ENCODE measurements around the gene CAVIN1.
A peak's percentile ranks its signal among the peaks of the same experiment; 100 is the strongest.
"Not testable (repeated sequence)": the region's sequence is repeated elsewhere in the genome, so short reads cannot be mapped to it uniquely, and the experiment has no call there.

Gene CAVIN1

DNA sequence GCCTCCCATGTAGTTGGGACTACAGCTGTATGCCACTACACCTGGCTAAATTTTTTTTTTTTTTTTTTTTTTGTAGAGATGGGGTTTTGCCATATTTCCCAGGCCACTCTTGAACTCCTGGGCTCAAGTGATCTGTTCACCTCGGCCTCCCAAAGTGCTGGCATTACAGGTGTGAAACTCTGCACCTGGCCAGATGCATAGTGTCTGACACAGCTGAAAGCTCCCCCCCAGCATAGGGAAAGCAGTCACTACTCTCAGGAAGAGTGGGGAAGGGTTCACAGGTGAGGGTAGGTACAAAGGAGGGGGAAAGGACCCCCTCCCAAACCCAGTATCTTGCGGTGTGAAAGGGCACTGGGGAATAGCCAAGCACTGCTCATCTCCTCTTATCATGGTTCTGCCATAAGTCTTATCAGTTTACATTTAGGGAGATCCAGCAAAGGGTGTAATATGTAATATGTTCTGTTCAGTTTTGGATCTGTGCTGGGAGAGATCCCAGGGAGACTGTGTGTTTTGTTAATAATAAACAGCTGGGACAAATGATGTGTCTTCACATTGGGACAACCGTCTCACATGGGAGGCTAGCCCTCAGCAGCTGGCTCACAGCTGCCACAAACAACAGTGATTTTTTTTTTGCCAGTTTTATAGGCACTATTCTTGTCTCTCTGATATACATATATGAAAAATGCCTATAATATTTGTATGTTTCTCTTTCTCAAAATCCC is 6.8 kb upstream of the CAVIN1 start:
- DNase-seq (ENCODE audit: low read depth): no peak

GRCh38 chr17:42428141-42428944 is 5.3 kb upstream of the CAVIN1 start:
- DNase-seq (ENCODE audit: low read depth): peak; percentile 82

- DNase-seq (ENCODE audit: low read depth): no peak
Observed at GRCh38 chr17:42424991-42425610, 2.0 kb upstream of the CAVIN1 start.

- DNase-seq (ENCODE audit: low read depth): no peak
Observed at GRCh38 chr17:42423766-42424165, 710 bp upstream of the CAVIN1 start.

- DNase-seq (ENCODE audit: low read depth): no peak
Observed at GRCh38 chr17:42422412-42422957, 571 bp downstream of the CAVIN1 start.

DNA sequence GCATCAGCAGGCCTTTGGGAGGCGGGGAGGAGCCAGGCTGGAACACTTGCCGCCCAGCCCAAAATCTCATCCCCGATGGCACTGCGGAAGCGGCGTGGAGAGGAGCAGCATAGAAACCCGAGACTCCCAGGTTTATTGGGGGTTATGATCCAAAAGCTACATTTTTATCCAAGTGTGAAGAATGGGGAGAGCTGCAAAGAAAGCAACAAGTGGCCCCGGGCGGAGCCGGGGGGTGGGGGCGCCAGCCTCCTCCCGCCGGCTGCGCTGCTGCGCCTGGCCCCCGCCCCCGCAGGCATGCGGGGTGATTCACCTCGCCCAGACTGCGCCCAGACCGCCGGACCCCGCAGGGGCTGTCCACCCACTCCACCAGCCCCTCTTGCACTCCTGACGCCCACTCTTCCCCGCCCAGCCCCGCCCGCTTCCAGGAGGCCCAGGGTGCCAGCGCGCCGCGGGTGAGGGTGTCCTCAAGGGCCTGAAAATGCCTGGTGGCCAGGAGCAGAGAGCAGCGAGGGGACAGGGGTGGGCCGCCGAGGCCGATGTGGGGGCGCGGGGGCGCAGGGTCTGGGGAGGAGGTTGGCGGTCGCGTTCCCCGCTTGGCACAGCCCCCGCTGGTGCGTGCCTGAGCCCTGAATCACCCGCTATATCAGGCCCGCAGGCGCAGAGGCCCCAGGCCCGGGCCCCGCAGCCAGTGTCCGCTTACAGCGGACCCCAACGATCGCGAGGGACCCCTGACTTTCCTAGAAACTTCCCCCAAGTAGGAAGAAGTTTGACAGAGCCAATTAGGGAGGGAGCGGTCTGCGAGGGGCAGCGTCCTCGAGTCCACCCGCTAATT is 1.3 kb downstream of the CAVIN1 start:
- no peak for DNase-seq (ENCODE audit: low read depth)

GRCh38 chr17:42421136-42421506 is 1.9 kb downstream of the CAVIN1 start:
- DNase-seq (ENCODE audit: low read depth): no peak

DNA sequence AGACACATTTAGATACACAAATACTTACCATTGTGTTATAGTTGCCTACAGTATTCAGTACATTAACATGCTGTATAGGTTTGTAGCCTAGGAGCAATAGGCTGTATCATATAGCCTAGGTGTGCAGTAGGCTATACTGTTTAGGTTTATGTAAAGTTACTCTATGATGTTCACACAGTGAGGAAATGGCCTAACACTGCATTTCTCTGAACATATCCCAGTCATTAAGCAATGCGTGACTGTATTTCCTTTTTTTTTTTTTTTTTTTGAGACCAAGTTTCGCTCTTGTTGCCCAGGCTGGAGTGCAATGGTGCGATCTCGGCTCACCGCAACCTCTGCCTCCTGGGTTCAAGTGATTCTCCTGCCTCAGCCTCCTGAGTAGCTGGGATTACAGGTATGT is 5.1 kb downstream of the CAVIN1 start:
- DNase-seq (ENCODE audit: low read depth): not testable (repeated sequence)

DNA sequence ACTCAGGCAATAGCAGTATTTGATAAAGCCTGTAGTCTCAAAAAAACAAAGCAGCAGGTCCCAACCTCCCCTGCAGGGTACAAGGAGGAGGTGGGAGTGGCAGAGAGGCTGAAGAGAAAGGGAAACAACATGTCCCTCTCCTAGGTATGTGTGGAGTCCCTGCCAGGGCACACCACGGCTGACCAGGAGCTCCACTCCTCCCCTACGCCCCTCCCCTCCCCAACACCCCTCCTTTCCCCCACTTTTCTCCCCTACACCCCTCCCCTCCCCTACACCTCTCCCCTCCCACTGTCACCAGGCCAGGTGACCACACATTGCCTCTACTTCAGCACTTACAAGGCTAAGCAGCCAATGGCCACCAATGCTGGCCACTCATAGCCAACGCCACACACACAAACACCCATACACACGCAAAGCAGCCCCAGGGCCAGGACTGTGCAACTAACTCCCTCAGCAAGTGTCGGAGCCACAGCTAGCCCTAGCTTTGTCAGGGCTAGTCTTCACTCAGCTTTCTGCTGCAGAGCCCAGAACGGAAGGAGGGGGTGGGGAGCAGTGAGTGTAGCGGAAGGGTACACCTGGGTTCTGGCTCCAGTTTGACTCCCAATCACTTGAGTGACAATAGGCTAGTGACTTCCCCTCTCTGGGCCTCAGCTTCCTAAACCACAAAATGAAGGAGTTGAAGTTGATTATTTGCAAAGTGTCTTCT is 8.2 kb downstream of the CAVIN1 start:
- no peak for DNase-seq (ENCODE audit: low read depth)

DNA sequence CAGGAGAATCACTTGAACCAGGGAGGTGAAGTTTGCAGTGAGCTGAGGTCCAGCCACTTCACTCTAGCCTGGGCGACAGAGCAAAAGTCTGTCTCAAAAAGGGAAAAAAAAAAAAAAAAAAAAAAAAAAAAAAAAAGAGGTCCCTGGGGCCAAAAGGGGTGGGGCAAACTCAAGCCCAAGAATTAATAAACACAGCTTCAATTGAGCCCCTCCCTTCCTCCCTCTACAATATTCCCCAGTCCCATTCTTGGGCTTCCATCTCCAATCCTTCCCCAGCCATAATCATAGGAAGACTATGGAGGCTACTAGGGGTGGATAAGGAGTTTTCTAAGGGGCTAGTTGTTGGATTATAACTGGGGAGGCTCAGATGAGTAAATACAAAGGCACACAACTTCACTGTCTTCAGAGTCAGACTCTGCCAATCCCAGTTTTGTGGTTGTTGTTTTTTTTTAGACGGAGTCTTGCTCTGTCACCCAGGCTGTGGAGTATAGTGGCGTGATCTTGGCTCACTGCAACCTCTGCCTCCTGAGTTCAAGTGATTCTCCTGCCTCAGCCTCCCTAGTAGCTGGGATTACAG is 9.5 kb downstream of the CAVIN1 start:
- no peak for DNase-seq (ENCODE audit: low read depth)

- no peak for DNase-seq (ENCODE audit: low read depth)
Observed at GRCh38 chr17:42411905-42412679, 11.0 kb downstream of the CAVIN1 start.

- no peak for DNase-seq (ENCODE audit: low read depth)
Observed at GRCh38 chr17:42411361-42411760, 11.7 kb downstream of the CAVIN1 start.

DNA sequence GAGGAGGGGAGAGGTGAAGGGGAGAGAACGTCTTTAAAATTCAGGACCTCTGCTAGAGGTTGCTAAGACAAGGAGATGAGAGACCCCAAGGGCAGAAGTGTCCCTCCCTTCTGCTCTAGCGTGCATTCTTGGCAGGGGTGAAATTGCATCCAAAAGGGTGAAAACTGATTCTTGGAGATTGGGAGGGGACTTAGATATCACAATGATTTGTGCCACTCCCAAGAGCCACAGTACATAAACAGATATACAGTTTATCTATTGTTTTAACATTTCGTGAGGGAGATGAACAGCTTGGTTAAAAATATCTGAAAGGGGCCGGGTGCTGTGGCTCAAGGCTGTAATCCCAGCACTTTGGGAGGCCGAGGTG is 12.8 kb downstream of the CAVIN1 start:
- no peak for DNase-seq (ENCODE audit: low read depth)

- no peak for DNase-seq (ENCODE audit: low read depth)
Observed at GRCh38 chr17:42409523-42410318, 13.3 kb downstream of the CAVIN1 start.

DNA sequence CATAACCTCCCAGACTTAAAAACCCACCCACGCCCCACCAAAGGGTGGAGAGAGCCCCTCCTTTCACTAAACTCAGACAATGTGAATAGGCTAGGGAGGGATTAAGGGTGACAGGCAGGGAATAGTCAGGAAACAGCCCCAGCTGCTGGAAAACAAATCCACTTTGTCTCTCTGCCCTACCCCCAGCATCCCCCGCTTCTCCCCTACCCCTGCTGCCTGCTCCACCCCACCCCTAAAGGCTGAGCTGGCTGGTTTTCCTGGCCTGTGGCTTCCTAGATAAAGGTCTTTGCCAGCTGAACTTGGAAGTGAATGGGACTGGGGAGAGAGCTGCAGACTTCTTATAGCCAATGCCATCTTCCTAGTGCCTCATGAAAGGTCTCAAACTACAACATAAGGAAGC is 15.0 kb downstream of the CAVIN1 start:
- no peak for DNase-seq (ENCODE audit: low read depth)

DNA sequence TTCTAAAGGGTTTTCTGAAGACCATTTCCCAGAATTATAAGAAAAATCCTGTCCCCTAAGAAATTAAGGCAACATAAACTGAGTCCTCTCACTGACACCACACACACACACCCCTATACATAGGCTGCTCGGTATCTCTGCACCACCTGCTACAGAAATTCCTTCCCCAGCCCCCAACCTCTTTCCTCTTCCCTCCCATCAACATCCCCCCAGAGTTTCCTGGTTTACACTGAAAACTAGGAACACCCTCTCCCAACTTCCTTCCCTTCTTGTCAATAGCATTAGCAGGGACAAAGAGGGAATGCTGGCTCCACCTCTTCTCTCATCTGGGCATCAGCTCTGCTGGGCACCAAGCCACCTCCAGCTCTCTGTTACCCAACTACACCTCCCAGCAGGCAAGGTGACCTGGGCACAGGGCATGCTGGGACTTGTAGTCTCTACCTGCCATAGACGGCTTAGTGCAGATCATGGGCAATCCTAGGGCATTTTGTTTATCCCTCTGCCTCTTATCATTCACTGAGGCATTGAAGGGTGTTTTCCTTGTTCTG is 15.7 kb downstream of the CAVIN1 start:
- no peak for DNase-seq (ENCODE audit: low read depth)

DNA sequence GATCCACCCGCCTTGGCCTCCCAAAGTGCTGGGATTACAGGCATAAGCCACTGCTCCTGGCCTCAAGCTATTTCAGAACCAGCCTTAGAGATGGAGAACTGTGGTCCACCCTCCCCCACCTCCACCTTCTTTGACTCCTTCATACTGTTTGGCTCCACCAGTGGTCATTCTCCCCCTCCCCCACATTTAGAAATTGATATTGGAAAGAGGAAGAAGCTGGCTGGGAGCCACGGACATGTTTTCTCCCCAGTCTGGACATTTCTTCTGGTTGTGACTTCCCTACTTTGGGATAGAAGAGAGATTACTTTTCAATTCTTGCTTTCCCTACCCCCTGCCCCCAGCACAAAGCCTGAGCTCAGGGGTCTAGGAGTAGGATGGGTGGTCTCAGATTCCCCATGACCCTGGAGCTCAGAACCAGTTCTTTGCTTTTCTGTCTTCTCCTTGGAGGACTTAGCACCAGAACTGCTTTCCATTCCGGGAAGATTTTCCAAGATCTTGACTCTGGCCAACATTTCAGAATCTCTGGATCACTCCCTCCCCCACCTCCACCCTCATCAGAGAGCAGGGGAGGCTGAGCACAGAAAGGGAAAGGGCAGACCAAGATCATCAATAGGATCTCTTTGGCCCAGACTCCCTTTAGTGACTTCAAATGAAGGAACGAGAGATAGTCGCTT is 16.3 kb downstream of the CAVIN1 start:
- DNase-seq (ENCODE audit: low read depth): no peak

DNA sequence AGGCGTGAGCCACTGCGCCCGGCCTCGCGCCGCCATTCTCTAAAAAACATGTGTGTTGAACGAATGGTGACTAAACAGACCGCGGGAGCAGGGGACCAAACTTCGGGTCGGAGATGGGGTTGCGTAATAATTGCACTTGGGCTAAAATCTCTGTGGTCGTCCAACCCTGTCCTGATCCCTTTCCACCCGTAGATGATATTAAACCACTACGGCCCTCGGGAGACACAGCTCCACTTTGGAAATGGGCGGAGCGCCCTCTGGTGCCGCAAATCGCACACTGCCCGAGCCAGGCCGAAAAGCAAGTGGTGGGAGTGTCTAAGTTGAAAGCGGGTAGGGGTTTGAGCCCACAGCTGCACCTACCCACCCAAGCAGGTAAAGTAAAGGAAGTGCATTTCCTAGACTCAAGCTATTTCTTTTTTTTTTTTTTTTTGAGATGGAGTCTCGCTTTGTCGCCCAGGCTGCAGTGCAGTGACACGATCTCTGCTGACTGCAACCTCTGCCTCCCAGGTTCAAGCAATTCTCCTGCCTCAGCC is 17.0 kb downstream of the CAVIN1 start:
- no peak for DNase-seq (ENCODE audit: low read depth)

Data from HS-27A (cell line).